GM12864 (cell line): Measurements from ENCODE around the gene FOXA1.
"Not testable (repeated sequence)": the region's sequence is repeated elsewhere in the genome, so short reads cannot be mapped to it uniquely, and the experiment has no call there.

Source experiments
- DNase-seq: peaks from one replicate; pipeline ENCODE4 v3.0.0-alpha.2; 2011; ENCODE audit warnings: low read depth
- H3K4me3 ChIP-seq: 2 replicates; pipeline ENCODE4 v1.5.1; 2011; ENCODE audit warnings: mild to moderate bottlenecking, low read depth, low read length, control low read depth
- TF ChIP-seq, protein P1 (sequence below): IDR thresholded peaks from 2 replicates; pipeline ENCODE4 v1.5.1; 2011; ENCODE audit warnings: low read depth, mild to moderate bottlenecking, moderate library complexity, low read length, control low read depth, inconsistent platforms; ENCODE audit errors: missing control alignments

FOXA1 gene

GRCh38 chr14:37569729-37570128 lies 25.3 kb downstream of the FOXA1 start:
- DNase-seq: no peak
- TF ChIP-seq, protein P1, sequence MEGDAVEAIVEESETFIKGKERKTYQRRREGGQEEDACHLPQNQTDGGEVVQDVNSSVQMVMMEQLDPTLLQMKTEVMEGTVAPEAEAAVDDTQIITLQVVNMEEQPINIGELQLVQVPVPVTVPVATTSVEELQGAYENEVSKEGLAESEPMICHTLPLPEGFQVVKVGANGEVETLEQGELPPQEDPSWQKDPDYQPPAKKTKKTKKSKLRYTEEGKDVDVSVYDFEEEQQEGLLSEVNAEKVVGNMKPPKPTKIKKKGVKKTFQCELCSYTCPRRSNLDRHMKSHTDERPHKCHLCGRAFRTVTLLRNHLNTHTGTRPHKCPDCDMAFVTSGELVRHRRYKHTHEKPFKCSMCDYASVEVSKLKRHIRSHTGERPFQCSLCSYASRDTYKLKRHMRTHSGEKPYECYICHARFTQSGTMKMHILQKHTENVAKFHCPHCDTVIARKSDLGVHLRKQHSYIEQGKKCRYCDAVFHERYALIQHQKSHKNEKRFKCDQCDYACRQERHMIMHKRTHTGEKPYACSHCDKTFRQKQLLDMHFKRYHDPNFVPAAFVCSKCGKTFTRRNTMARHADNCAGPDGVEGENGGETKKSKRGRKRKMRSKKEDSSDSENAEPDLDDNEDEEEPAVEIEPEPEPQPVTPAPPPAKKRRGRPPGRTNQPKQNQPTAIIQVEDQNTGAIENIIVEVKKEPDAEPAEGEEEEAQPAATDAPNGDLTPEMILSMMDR: no peak
- no peak overlapping the region for H3K4me3 ChIP-seq

GRCh38 chr14:37566811-37567371 lies 28.2 kb downstream of the FOXA1 start:
- TF ChIP-seq, protein P1: no peak
- no peak overlapping the region for H3K4me3 ChIP-seq
- DNase-seq: no peak

DNA sequence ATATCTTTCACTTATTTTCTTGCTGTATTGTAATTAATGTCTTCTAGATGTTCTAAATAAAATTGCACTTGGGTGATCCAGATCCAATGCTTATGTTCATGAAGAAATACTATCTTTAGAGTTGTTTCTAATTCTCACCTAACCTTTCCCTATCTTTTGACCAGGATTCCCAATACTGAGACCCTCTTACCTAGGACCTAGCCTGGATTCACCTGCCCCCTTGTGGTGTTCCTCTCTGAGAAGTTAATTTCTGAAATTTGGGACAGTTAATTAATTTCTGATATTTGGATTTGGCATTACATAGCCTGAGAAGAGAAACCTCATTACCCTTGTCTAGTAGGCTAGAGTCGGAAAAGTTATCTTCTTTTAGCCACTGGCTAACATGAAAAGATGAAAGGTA lies 29.5 kb downstream of the FOXA1 start:
- no peak overlapping the region for H3K4me3 ChIP-seq
- TF ChIP-seq, protein P1: no peak
- no peak for DNase-seq

GRCh38 chr14:37563189-37563588 lies 31.9 kb downstream of the FOXA1 start:
- DNase-seq: no peak
- H3K4me3 ChIP-seq: no peak overlapping the region
- TF ChIP-seq, protein P1: no peak

- no peak for DNase-seq
- no peak overlapping the region for H3K4me3 ChIP-seq
- TF ChIP-seq, protein P1: no peak
Measured at GRCh38 chr14:37559386-37559785, 35.7 kb downstream of the FOXA1 start.

DNA sequence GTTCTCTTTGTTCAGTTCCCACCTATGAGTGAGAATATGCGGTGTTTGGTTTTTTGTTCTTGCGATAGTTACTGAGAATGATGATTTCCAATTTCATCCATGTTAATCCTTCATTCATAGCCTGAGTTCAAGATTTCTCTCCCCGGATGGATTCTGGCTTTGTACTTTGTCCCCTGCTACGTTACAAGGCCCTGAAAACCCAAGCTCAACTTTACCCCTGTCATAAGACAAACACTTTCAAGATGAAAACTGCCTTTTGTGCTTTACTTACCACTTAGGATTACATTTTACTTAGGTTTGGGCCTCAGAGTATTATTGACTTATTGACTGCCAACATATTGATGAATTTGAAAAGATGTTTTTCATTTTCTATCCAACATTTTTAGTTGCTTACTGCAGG lies 36.3 kb downstream of the FOXA1 start:
- TF ChIP-seq, protein P1: no peak
- DNase-seq: no peak
- H3K4me3 ChIP-seq: no peak overlapping the region

GRCh38 chr14:37555596-37555995 lies 39.5 kb downstream of the FOXA1 start:
- not testable (repeated sequence) for H3K4me3 ChIP-seq, DNase-seq
